SKM-1 (cell line): ENCODE results near the gene LIX1L.
"Not testable (repeated sequence)": the region's sequence is repeated elsewhere in the genome, so short reads cannot be mapped to it uniquely, and the experiment has no call there.

Source experiments
- DNase-seq: peaks from one replicate; lab custom pipeline; 2025; ENCODE audit not compliant: unreplicated experiment; lab: John Stamatoyannopoulos, UW

LIX1L gene

DNA sequence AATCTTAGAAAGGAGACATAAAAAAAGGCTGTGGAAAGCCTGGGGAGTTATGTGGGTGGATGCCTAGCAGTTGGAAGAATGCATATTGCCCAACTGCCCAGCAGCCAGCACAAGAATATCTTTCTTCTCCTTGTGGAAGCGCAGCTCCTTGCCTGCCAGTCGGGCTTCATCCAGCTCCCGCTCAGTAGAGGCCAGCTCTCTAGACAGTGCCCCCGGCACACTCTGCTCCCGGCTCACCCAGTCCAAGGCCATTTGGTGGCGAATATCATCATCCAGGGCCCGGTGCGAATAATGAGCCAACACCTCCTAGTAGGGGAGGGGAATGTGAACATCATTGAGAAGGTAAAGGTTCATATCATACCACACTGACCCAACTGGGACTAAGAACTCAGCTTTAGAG, 21.6 kb downstream of the LIX1L start:
- DNase-seq, result no peak

DNA sequence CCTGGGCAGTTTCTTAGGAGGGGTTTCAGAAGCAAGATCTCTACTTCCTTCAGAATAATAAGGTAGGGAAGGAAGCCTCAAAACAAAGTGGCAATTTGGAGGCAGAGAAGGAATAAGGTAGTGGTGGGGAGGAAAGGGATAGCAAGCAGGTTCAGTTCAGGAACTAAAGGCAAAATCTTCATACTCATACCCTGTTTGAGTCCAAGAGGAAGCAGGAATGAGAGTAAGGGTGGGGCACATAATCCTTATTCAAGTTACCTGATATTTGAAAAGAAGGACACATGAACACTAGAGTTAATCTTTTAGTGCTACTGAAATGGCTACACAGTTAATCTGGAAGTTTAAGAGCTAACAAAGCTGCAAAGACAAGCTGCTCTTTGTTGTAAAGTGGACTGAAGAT, 22.1 kb downstream of the LIX1L start:
- no peak for DNase-seq

DNA sequence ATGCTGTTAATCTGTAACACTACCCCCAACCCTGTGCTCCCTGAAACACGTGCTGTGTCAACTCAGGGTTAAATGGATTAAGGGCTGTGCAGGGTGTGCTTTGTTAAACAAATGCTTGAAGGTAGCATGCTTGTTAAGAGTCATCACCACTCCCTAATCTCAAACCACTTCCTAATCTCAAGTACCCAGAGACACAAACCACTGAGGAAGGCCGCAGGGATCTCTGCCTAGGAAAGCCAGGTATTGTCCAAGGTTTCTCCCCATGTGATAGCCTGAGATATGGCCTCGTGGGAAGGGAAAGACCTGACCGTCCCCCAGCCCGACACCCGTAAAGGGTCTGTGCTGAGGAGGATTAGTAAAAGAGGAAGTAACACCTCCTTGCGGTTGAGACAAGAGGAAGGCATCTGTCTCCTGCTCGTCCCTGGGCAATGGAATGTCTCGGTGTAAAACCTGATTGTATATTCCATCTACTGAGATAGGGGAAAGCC, 25.3 kb downstream of the LIX1L start:
- peak; percentile 57 for DNase-seq

DNA sequence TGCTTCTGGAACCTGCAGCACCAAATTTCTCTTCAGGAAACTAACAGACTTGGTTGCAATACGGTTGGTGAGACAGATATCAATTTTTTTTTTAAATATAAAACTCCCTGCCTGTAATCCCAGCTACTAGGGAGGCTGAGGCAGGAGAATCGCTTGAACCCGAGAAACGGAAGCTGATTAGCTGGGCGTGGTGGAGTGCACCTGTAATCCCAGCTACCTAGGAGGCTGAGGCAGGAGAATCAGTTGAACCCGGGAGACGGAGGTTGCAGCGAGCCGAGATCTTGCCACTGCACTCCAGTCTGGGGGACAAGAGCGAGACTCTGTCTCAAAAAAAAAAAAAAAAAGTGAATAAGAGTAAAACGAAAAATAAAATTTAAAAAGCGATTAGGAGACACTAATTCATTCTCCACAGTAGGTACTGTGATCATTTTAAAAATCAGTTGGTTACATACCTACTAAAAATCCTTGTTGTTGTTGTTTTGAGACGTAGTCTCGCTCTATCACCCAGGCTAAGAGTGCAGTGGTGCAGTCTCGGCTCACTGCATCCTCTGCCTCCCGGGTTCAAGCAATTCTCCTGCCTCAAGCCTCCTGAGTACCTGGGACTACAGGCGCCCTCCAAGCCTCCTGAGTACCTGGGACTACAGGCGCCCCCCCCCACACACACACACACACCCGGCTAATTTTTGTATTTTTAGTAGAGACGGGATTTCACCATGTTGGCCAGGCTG, 29.7 kb downstream of the LIX1L start:
- no peak for DNase-seq

DNA sequence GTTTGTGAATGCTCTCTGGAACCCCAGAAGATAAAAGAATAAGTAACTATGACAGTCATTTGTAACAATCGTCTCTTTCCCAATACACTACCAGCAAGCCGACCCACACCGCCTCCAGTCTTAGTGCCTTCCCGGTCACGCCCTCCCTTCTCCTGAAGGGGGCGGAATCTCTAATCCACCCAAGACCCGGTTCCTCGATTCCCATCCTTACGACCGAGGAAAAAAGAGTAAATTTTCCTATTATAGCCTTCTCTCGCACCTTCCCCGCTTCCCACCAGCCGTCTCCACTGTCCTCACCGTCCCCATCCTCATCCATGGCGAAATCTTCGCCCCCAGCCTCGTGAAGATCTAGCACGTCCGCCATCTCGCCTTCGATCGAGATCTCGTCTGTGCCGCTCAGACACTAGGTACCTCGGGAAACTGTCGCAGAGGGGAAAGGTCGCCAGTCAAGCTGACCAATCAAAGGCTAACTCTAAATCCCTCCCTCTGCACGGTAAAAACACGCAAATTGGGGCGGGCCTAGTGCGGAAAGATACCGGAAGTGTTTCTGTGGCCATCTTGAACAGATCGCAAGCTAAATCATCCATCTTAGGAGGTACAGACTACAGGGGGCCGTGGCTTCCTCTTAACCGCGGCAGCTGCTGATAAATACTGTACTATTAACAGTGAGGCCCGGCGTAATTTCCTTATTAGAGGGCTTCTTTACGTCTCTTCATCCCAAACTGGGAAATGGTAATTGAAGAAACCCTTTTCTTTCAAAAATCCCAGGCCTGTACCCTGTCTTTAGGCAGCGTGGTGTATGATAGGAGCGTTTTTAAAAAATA, 30.5 kb downstream of the LIX1L start, which contains the start of gene RBM8A:
TSS of gene RBM8A (minus strand) at position 422 of the 824 bp plus-strand sequence. CDS start at position 364, 58 bp downstream.
- DNase-seq, result peak; percentile 100

DNA sequence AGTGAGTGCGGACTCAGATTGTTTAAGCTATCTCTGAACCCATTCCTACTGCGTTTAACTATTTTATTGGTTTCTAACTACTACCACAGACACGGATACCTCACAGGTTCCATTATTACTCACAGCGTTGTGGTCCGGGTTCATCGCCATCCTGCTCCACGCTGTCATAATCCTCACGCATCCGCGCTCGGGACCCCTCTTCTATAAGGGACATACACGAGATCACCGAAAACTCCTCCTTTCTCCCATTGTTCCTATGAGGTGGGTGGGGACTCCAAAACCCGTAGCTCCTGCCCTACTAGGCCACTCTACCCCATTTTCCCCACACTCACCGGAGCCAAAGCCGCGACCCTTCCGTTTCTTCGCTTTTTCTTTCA, 31.1 kb downstream of the LIX1L start:
- DNase-seq, result no peak

DNA sequence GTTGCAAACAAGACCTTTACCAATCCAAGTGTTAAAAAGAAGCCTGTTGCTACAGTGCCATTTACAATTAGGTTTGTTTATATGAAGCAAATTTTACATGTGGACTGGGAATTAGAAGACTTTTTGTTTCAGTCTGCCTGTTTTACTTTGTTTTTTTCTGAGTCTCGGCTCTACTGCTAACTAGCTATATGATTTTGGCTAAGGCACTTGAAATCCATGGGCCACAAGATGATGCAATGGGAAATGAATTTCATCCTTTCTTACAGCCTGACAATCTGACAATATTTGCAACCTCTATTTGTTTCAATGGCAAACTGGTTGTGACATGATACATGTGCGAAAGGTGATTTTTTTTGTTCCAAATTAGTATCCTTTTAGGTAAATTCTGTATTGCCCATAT, 35.6 kb downstream of the LIX1L start:
- DNase-seq, result no peak

DNA sequence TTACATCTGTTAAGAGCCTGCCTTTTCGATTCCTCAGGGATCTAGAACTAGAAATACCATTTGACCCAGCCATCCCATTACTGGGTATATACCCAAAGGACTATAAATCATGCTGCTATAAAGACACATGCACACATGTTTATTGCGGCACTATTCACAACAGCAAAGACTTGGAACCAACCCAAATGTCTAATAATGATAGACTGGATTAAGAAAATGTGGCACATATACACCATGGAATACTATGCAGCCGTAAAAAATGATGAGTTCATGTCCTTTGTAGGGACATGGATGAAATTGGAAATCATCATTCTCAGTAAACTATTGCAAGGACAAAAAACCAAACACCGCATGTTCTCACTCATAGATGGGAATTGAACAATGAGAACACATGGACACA, 37.5 kb downstream of the LIX1L start:
- DNase-seq, result not testable (repeated sequence)

DNA sequence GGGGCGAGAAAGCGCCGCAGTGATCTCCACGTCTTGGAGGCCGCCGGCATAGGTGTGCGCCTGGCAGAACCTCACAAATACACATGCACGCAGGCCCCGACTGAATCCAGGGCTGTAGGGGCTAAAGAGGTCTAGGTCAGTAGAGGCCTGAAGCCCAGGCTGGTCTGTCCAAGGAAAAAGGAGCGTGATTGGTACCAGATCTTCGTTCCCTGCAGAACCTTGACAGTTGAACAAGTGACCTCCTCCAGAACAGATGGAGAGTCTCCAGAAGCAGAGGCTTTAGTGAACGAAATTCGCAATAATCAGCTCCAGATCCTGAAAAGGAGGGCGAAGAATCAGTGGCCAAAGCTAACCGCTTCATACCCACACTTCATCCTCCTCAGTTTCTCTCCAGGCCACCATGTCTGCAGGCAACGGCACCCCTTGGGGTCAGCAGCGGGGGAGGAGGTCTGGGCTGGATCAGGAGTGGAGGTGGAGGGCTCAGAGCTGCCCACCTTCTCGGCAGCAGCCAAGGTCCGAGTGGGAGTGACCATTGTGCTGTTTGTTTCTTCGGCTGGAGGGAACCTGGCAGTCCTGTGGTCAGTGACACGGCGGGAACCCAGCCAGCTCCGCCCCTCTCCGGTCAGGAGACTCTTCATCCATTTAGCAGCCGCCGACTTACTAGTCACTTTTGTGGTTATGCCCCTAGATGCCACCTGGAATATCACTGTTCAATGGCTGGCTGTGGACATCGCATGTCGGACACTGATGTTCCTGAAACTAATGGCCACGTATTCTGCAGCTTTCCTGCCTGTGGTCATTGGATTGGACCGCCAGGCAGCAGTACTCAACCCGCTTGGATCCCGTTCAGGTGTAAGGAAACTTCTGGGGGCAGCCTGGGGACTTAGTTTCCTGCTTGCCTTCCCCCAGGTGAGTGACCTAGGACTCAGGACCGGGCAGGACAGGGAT, 38.6 kb downstream of the LIX1L start:
- DNase-seq, result no peak

DNA sequence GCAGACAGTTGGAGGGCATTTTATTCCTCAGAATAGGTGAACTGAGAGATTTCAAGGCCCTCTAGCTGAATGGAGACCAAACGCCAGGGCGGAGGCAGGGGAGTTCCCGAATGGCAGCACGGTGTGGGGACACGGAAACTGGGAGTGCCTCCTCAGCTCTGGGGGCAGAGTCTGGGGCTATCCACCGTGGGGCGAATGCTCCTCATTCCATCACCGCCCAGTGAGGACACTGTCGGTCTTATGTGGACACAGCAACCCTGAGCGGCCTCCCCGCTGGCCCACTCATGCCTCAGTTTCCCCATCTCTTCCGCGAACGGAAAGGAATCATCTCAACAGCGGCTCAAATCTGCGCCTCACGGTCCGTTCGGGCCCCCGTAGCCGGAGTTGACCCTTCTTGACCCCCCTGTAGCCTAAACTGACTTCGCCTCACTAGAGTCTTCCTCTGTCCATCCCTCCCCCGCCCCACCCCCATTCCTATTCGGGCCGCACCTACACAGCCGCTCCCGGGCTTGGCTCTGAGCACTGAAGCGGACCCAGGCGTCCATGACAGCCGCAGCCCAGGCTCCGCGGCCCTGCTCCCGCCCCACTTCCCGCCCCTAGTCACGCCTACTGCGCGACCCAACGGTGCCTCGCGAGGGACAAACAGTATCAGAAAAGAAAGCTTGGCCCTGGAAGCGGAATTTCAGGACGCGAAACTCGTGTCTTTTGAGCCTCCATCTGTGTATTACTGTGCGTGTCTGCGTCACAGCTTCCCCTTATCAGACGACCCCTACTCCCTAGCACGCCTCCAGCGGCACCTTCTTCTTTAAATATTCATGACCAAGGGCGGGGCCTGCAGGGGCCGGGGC, 39.4 kb downstream of the LIX1L start, which contains the start of gene PEX11B:
TSS of gene PEX11B (minus strand) at position 574 of the 848 bp plus-strand sequence. CDS start at position 545, 29 bp downstream.
- DNase-seq, result peak; percentile 91

DNA sequence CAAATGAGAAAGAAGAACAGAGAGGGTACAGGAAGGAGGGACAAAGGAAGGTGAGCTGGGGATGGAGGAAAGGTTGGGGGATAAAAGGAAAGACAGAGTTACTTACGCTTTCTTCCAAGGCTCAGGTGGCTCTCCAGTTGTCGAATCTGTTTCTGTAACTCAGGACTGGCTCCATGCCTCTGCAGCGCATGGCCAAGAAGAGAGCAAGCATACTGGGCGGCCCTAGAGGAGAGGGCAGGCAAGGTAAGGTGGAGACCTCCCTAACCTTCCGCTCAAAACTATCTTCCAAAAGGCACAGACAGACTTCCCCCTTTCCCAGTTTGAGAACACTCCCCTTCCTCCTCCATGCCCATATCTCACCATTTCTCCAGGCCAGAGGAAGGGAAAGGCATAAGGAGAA, 40.2 kb downstream of the LIX1L start:
- DNase-seq, result no peak

DNA sequence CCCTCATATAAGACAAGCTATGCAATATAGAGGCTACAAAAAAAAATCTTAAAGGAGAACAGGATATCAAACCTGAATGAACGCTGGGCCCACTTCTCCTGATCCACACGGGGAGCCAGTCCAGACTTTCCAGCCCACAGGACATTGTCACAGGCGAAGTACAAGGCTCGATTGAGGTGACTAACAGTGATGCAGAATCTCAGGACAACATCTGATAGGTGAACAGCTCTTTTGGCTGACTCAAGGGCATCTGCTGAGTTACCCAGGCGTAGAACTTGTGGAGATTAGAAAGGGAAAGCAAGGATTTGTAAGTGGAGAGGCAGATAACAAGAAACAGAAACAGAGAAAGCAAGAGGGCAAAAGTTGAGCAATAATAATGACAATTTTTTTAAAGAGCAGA, 41.1 kb downstream of the LIX1L start:
- DNase-seq, result no peak

DNA sequence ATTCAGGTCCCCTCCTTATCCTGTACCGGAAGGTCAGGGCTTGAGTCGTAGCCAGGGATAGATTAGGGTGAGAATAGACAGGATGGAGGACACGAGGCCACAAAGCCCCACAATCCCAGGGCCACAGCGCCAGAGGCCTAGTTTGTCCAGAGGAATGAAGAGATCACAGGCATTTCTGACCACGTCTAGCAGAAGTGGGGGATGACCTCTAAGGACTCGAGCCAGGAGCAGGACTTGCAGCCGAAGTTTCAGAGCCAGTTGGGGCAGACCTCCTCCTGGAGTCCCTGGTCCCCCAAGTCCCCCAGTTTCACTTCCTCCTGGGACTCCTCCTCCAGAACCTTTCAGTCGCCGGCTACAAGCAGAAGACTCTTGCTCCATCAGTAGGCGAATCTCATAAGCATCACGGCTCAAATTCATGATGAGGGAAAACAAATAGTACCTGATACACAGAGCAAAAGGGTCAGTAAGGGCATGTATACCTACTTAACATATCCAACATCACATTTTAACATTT, 45.6 kb downstream of the LIX1L start:
- DNase-seq, result no peak

DNA sequence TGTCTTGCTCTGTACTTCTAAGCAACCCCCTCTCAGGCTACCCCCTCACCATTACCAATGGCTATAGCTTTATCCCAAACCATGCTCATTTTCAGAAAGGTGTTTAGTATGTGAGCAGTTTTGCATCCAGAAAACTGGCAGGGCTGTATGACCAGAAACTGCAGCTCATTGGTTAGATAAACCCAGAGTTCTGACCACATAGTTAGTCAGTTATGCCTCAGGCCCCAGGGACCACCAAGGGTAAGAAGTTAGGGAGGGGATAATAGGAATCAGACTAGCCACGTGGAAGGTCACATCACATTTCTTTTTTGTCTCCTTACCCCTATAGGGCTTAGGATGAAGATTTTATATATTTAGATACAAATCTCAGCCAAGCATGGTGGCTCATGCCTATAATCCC, 49.2 kb downstream of the LIX1L start:
- DNase-seq, result no peak

DNA sequence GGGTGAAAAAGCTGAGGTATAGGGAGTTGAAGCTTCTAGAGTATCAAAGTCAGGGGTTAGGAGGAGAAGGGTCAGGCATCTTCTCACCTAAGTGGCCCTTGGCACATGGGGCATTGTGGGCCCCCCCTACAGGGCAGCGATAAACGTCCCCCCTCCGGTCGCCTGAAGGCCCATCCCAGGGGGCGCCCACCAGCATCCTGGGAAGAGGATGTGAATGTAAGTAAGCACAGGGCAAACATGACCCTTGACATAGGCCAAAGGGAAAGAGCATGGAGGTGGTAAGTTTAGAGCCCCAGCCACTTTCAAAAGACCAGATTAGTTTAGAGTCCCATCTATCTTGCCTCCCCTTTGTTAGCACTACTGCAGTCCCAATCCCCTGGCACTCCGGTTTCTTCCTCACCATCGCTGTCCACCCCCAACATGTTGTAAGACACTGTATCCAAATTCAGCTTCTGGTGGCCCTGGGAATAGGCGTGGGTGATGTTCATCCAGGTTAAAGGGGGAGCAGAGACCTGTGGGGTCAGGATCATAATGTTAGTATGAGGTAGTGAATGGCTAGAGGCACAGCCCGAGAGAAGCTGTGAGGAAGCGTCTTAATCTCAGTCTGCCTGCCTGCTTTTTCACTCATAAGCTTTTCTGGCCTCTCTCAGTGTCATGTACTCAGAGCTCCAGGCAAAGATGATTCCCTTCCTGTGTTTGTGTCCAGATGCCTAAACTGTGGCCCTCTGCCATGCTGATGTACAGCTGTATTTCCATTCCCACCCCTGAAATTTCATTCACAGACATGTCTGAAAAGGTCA, 50.7 kb downstream of the LIX1L start:
- DNase-seq, result no peak

DNA sequence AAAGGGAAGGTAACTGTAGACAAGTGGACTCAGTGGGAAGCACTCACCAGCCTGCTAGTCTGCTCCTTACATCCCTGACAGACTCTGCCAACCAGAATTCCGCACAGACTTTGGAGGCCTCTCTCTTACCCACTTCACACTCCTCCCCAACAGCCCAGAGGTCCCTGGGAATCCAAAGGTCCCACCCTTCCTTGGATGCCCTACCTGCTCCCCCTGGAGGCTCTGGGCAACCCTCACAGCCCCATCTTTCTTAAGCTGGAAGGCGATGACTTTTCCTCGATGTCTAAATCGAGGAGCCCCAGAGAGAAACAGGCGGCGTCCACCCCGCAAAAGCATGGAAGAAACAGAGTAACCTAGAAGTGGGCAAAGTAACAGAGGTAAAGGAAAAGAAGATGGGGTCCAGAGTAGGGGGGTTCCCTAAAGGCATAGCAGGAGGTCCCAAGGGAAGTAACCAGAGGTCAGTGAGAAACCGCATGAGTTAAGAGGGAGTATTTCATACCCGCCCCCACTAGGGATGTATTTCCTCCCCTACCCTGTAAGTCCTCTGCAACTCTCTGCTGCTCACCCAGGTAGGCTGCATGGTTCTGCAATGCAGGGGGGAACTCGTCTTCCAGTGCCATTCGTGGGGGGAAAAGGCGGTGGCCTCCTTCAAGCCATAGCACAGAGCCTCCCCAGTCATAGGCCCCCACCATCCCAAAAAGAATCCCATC, 56.4 kb downstream of the LIX1L start:
- no peak for DNase-seq

DNA sequence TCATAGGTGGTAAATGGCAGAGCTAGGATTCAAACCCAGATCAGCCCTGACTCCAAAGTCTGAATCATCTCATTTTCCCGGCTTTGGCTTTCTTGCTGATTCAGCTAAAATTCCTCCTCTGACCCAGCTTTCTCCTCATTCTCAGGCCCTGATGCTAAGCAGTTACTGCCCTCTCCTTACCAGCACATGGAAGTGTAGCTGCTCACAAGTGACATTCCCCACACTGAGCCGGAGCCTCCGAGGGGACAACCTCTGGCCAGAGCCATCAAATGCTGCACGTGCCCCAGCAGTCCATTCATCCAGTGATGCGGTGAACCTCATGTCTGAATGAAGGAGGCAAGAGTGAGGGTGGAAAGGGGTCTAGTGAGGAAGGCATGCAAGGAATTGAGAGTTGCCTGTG, 59.1 kb downstream of the LIX1L start:
- DNase-seq, result no peak

DNA sequence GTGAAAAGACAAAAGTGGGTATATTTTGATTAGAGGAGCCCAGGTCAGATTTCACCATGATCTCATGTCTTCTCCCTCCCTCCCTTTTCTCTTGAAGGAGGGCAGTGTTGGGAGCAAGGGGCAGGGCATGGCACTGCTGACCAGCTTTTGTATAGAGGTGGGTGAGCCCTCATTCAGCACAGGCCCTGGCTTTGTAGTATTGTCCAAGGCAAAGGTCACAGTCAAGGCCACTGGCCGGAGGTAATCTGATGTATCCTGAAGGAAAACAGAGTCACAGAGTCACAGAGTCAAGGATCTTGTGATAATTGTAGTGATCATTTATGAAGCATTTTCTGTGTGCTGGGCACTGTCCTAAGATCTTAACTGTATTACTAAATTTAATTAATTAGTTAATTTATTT, 59.8 kb downstream of the LIX1L start:
- DNase-seq, result no peak
